Head of caudate nucleus (tissue), 42 donors: ENCODE data around the gene YY1AP1.
"Not testable (repeated sequence)": the region's sequence is repeated elsewhere in the genome, so short reads cannot be mapped to it uniquely, and the experiment has no call there.

ENCODE experiments used
- DNase-seq, 42 donors: peaks; one replicate each; pipeline versions ENCODE4 v3.0.0 to v3.0.0-alpha.2; 2020 to 2021; ENCODE audit warnings: mixed read lengths in 7 of 42
- intact Hi-C: fragments of 100-400 bp; cut with DNase I; formaldehyde crosslinking; loops from one replicate; pipeline ENCODE4 v1.15.0; 2022

Gene YY1AP1

GRCh38 chr1:155697616-155698015 is 9.0 kb upstream of the YY1AP1 start:
- DNase-seq = peak in 1 of 42 donors; percentile 8

GRCh38 chr1:155697046-155697445 is 8.5 kb upstream of the YY1AP1 start:
- peak in 1 of 42 donors; percentile 21 for DNase-seq
- intact Hi-C loops = no loop called here

More at GRCh38 chr1:155697616-155698015, 9.0 kb upstream of the YY1AP1 start:
- intact Hi-C loops = not testable (repeated sequence)

GRCh38 chr1:155696524-155696923 is 8.0 kb upstream of the YY1AP1 start:
- intact Hi-C loops = no loop called here
- DNase-seq = no peak

GRCh38 chr1:155695608-155696007 is 7.0 kb upstream of the YY1AP1 start:
- no peak for DNase-seq
- intact Hi-C loops = no loop called here

GRCh38 chr1:155695072-155695471 is 6.5 kb upstream of the YY1AP1 start:
- DNase-seq = no peak
- intact Hi-C loops = no loop called here

- no peak for DNase-seq
Observed at GRCh38 chr1:155694167-155694566, 5.6 kb upstream of the YY1AP1 start.

GRCh38 chr1:155691992-155692528 is 3.5 kb upstream of the YY1AP1 start:
- intact Hi-C loops = no loop called here
- DNase-seq = no peak

More at GRCh38 chr1:155694167-155694566, 5.6 kb upstream of the YY1AP1 start:
- intact Hi-C loops = no loop called here

GRCh38 chr1:155689081-155689607 is 570 bp upstream of the YY1AP1 start, which contains the start of gene DAP3:
TSS of gene DAP3 (plus strand) at chr1:155689091. CDS start at chr1:155709780, 20,689 bp downstream.
- DNase-seq = peak in 12 of 42 donors; percentile 65 to 92 (median 80)
- intact Hi-C loops = not testable (repeated sequence)

GRCh38 chr1:155687705-155688323 is 760 bp downstream of the YY1AP1 start:
- intact Hi-C loops = not testable (repeated sequence)
- peak in 3 of 42 donors; percentile 4 to 9 (median 6) for DNase-seq

- intact Hi-C loops = no loop called here
- peak in 26 of 42 donors; percentile 11 to 73 (median 39) for DNase-seq
Observed at GRCh38 chr1:155681776-155682175, 6.8 kb downstream of the YY1AP1 start.

- intact Hi-C loops = no loop called here
- DNase-seq = peak in 1 of 42 donors; percentile 22
Observed at GRCh38 chr1:155680531-155680930, 8.0 kb downstream of the YY1AP1 start.

GRCh38 chr1:155678992-155679391 is 9.6 kb downstream of the YY1AP1 start:
- DNase-seq, intact Hi-C loops: not testable (repeated sequence)

- intact Hi-C loops = no loop called here
- no peak for DNase-seq
Observed at GRCh38 chr1:155678027-155678426, 10.5 kb downstream of the YY1AP1 start.

GRCh38 chr1:155673003-155673402 is 15.6 kb downstream of the YY1AP1 start:
- DNase-seq = no peak
- intact Hi-C loops = no loop called here

- intact Hi-C loops = no loop called here
Observed at GRCh38 chr1:155671750-155672149, 16.8 kb downstream of the YY1AP1 start.

GRCh38 chr1:155669233-155670162 is 19.1 kb downstream of the YY1AP1 start:
- intact Hi-C loops = no loop called here

More at GRCh38 chr1:155671750-155672149, 16.8 kb downstream of the YY1AP1 start:
- DNase-seq = no peak

GRCh38 chr1:155661239-155661638 is 27.3 kb downstream of the YY1AP1 start:
- DNase-seq, intact Hi-C loops: not testable (repeated sequence)

More at GRCh38 chr1:155669233-155670162, 19.1 kb downstream of the YY1AP1 start:
- no peak for DNase-seq

- DNase-seq = peak in 3 of 42 donors; percentile 20 to 45 (median 21)
- intact Hi-C loops = no loop called here
Observed at GRCh38 chr1:155657463-155657862, 31.1 kb downstream of the YY1AP1 start.

GRCh38 chr1:155652951-155653350 is 35.6 kb downstream of the YY1AP1 start:
- intact Hi-C loops = no loop called here
- no peak for DNase-seq
